ENCODE measurements around the gene POU6F2.

POU6F2 gene

DNA sequence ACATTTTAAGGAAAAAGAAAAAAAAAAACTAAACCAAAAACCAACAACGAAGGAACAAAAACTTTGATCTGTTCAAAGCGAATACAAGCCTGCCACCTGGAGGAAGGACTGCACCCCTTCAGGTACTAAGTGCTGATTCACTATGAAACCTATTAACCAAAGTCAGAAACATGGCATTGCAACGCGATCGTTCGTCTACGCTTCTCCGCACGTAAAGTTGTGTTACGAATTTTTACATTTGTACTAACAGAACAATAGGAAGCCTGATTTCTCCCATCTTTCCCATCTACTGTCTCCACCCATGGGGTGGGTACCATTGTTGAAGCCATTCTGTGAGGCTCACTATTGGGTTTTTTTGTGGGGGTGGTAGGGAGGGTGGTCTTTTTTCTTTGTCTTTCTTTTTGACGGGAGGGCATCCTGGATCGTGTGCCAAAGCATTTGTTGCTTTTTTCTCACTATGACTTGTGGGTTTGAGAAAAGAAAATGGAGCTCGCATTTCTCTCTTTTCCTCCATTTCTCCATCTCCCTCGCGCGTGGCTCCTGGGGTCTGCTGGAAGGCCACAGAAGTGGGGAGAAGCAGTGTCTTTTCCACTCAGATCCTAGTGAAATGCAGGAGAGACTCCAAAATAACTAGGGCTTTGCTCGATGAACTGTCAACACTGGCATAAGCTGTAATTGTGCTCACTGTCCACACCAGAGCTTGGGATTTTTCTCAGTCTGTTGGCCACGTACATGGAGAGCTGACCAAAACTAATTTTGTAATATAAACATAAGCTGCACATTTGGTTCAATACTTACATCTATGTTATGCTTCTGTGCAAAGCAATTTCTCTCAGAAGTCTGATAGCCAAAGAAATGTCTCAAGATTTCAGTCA, 487.6 kb downstream of the POU6F2 start:
- TF ChIP-seq, protein P1, sequence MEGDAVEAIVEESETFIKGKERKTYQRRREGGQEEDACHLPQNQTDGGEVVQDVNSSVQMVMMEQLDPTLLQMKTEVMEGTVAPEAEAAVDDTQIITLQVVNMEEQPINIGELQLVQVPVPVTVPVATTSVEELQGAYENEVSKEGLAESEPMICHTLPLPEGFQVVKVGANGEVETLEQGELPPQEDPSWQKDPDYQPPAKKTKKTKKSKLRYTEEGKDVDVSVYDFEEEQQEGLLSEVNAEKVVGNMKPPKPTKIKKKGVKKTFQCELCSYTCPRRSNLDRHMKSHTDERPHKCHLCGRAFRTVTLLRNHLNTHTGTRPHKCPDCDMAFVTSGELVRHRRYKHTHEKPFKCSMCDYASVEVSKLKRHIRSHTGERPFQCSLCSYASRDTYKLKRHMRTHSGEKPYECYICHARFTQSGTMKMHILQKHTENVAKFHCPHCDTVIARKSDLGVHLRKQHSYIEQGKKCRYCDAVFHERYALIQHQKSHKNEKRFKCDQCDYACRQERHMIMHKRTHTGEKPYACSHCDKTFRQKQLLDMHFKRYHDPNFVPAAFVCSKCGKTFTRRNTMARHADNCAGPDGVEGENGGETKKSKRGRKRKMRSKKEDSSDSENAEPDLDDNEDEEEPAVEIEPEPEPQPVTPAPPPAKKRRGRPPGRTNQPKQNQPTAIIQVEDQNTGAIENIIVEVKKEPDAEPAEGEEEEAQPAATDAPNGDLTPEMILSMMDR (conservative IDR thresholded peaks at IDR 0.05; ENCODE audit: low read depth, low read length), result peak; percentile 89
- no peak overlapping the region for H3K4me3 ChIP-seq (ENCODE audit: low read depth, low read length)
- peak; percentile 84 for DNase-seq (ENCODE audit: low read depth)

GRCh38 chr7:39468261-39468660, 490.6 kb downstream of the POU6F2 start:
- DNase-seq (ENCODE audit: low read depth), result no peak
- H3K4me3 ChIP-seq (ENCODE audit: low read depth, low read length), result no peak overlapping the region
- TF ChIP-seq, protein P1 (conservative IDR thresholded peaks at IDR 0.05; ENCODE audit: low read depth, low read length), result no peak

DNA sequence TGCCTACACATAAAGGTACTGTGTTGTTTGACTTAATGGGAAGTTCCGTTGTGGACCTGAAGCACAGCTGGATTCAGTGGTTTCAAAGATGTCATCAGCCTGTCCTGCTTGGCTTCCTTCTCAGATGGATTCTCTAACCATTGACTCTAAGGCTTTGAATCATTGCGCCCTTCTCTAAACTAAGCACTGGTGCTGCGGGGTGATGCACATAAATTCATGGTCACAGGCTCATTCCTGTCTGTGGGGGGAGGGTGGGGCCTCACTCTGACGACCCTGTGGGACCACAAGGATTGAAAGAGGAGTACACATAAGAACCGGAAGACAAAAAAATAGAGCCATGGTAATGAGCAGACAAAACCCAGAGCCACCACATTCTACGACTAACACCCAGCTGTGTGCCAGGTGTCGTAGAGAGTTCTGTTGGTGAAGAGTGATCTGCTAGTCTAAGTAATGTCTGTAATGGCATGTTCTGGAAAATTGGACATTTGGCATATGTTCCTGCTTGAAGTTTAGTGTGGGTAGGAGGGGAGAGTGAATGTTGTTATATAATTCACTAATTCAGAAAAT, 491.2 kb downstream of the POU6F2 start:
- TF ChIP-seq, protein P1 (conservative IDR thresholded peaks at IDR 0.05; ENCODE audit: low read depth, low read length), result no peak
- no peak for DNase-seq (ENCODE audit: low read depth)
- no peak overlapping the region for H3K4me3 ChIP-seq (ENCODE audit: low read depth, low read length)

- TF ChIP-seq, protein P1 (conservative IDR thresholded peaks at IDR 0.05; ENCODE audit: low read depth, low read length), result no peak
- no peak for DNase-seq (ENCODE audit: low read depth)
- no peak overlapping the region for H3K4me3 ChIP-seq (ENCODE audit: low read depth, low read length)
Observed at GRCh38 chr7:39480901-39481300, 503.2 kb downstream of the POU6F2 start.

DNA sequence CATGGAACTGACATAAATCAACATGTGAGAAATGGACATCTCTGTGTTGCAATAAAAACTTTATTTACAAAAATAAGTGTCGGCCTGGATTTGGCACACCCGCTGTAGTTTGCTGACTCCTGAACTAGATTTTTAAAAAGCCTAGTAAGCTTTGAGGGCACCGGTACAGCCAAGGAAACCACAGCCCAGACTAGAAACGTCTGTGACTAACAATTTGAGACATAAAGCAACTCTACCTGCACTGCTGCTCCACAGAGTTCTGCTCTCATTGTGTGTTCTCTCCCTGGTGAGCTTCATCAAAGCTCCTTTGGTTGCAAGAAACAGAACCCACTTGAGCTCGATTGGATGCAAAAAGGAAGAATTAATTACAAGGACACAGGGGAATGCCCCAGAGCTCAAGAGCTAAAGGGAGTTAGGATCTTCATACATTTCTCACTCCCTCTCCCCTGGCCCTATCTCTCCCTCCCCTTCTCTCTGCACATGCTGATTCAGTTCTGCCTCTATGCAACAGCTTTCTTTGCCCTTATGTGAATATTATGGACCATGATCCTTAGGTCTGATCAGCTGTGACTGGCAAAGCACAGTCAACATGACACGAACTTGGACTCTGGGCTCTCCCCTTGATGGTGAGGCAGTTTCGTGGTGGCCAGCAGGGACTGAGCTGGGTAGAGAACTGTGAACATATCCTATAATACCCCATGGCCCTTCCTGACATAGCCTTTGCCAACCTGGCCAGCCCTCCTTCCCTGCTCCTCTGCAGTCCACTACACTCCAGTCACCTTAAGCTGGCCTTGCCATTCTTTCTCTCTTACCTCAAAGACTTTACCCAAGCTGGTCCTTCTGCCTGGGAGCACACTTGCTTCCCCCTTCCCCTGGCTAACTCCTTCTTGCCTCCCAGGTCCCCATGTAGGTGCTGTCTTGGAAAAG, 511.0 kb downstream of the POU6F2 start:
- no peak for DNase-seq (ENCODE audit: low read depth)
- H3K4me3 ChIP-seq (ENCODE audit: low read depth, low read length), result no peak overlapping the region
- TF ChIP-seq, protein P1 (conservative IDR thresholded peaks at IDR 0.05; ENCODE audit: low read depth, low read length), result no peak

- DNase-seq (ENCODE audit: low read depth), result no peak
- H3K4me3 ChIP-seq (ENCODE audit: low read depth, low read length), result no peak overlapping the region
- TF ChIP-seq, protein P1 (conservative IDR thresholded peaks at IDR 0.05; ENCODE audit: low read depth, low read length), result no peak
Observed at GRCh38 chr7:39490296-39490695, 512.6 kb downstream of the POU6F2 start.

All from choroid plexus epithelial cell (primary cell).